ENCODE data around the gene MVB12B.

MVB12B gene

GRCh38 chr9:126411948-126412284 is 85.3 kb downstream of the MVB12B start:
- Histone ChIP-seq H3K27me3 (ENCODE audit: insufficient read depth, poor library complexity, severe bottlenecking) (no peaks in the 10 kb centered on the region), H3K4me3 (replicated peaks; ENCODE audit: insufficient read depth, low read length) (no peak overlapping the region), H3K27ac (replicated peaks) (no peak overlapping the region)
- no peak for TF ChIP-seq POLR2AphosphoS5 (IDR thresholded peaks at IDR 0.05; ENCODE audit: low read depth)
- TF ChIP-seq GABPA (IDR thresholded peaks at IDR 0.05; ENCODE audit: low read depth), result no peak
- TF ChIP-seq CTCF (IDR thresholded peaks at IDR 0.05; ENCODE audit: insufficient read depth, low read length), result no peak
- no peak for TF ChIP-seq SPI1 (IDR thresholded peaks at IDR 0.05; ENCODE audit: borderline replicate concordance, low read depth)
- TF ChIP-seq REST (IDR thresholded peaks at IDR 0.05; ENCODE audit: insufficient replicate concordance, low read depth), result no peak
- DNase-seq (ENCODE audit: low read depth in 1 of 2, low spot score in 1 of 2), result no peak

GRCh38 chr9:126412905-126413304 is 86.3 kb downstream of the MVB12B start:
- Histone ChIP-seq H3K4me3 (replicated peaks; ENCODE audit: insufficient read depth, low read length) (no peak overlapping the region), H3K27me3 (ENCODE audit: insufficient read depth, poor library complexity, severe bottlenecking) (no peaks in the 10 kb centered on the region), H3K27ac (replicated peaks) (no peak overlapping the region)
- no peak for DNase-seq (ENCODE audit: low read depth in 1 of 2, low spot score in 1 of 2)
- TF ChIP-seq GABPA (IDR thresholded peaks at IDR 0.05; ENCODE audit: low read depth) (no peak), SPI1 (IDR thresholded peaks at IDR 0.05; ENCODE audit: borderline replicate concordance, low read depth) (no peak), POLR2AphosphoS5 (IDR thresholded peaks at IDR 0.05; ENCODE audit: low read depth) (no peak), CTCF (IDR thresholded peaks at IDR 0.05; ENCODE audit: insufficient read depth, low read length) (no peak), REST (IDR thresholded peaks at IDR 0.05; ENCODE audit: insufficient replicate concordance, low read depth) (no peak)

- H3K27me3 ChIP-seq (ENCODE audit: insufficient read depth, poor library complexity, severe bottlenecking), result no peaks in the 10 kb centered on the region
- H3K27ac ChIP-seq (replicated peaks), result no peak overlapping the region
- no peak for TF ChIP-seq POLR2AphosphoS5 (IDR thresholded peaks at IDR 0.05; ENCODE audit: low read depth)
- TF ChIP-seq REST (IDR thresholded peaks at IDR 0.05; ENCODE audit: insufficient replicate concordance, low read depth), result no peak
- H3K4me3 ChIP-seq (replicated peaks; ENCODE audit: insufficient read depth, low read length), result no peak overlapping the region
- DNase-seq (ENCODE audit: low read depth in 1 of 2, low spot score in 1 of 2), result no peak
Observed at GRCh38 chr9:126413391-126414068, 86.9 kb downstream of the MVB12B start.
